Activated CD4-positive, CD25-positive, alpha-beta regulatory T cell treated with anti-CD3 and anti-CD28 coated beads, Interleukin-2, amount 50 U/mL, for 16 hours (primary cell): ENCODE measurements around the gene APBA2.

Experiments used
- DNase-seq: peaks from one replicate; pipeline ENCODE4 v3.0.0-alpha.2; 2020; ENCODE audit warnings: low read depth, low spot score

The APBA2 gene

DNA sequence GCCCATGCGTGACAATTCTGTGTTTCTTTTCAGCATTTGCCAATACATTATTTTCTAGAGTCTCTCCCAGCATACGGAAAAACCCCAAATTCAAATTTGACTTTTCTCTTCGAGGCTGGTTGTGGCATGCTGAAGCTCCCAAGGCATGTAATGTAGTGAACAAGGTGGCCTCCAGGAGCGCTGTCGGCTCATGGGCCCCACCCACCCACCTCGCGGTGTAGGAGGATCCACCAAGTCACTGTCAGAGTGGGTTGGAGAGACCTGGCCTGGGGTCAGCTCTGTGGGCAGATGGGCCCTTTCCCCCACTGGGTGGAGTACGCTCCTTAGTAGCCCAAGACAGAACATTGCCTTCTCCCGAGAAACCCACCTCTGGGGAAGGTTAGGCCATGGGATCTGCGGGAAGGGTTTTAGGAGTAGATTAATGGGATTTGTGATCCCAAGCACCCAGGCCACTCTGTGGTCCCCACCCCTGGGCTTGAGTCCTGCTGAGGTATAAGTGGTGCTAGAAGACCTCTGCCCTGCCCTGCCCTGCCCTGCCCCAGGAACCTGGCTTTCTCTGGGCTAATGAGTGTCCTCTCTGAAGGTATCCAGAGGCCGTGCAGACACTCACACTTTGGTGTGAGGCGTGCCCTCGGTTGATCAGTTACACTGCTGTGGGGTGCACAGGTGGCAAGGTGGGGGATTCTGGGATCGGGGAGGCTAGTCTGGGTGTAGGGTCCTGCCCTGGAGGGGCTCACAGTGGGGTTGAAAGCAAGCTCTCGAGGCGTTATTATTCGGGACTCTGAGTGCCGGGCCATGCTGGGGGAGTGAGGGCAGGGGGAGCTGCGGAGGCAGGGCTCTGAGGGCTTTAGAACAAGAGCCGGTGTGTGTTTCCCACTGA lies 97.9 kb downstream of the APBA2 start:
- DNase-seq: no peak

DNA sequence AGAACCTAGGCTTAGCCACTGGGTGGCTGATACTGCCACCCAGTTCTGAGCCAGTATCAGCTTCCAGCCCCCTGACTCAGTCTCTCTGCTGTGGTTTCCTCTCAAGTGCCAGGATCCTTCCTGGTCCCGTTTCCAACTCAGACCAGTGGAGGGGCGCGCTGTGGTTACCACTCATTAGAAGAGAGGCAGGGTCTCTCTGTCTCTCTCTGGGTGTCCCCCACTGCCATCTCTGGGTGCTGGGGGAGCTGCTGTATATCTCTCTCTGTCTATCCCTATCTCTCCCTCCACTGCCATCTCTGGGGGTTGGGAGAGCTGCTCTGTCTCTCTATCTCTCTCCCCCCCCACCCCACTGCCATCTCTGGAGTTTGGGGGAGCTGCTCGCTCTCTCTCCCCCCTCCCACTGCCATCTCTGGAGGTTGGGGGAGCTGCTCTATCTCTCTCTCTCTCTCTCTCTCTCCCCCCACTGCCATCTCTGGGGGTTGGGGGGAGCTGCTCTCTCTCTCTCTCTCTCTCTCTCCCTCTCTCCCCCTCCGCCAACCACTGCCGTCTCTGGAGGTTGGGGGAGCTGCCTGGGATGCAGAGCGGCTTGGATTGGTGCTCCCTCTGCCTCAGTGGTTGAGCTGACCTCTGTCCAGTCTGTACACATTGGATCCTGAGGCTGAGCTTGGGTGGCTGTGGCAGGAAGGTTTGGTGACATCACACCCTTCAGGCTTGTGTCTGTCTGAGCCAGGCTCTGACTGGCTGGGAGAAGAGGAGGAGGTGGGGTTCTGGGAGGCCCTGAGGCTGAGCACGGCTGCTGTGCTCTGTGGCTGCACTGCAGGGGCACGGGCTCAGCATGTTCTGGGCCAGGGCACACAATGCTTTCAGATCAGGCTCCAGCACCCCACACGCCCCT lies 98.9 kb downstream of the APBA2 start:
- DNase-seq: no peak

DNA sequence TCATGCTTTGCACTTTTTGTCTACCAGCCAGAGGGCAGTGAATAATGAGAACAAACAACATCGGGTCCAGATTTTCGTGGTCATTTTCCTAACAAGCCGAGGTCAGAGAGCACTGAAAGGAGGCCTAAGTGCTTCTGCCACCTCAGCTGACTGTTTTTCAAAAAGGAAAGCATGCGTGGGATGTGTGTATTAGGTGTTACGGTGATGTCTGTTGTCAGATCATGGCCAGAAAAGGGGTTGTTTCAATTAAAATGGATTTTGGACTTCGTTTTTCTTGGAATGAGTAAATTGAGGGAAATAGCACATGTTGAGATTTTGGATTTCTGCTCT lies 99.5 kb downstream of the APBA2 start:
- no peak for DNase-seq

- DNase-seq: no peak
Observed at GRCh38 chr15:28985691-28986090, 99.9 kb downstream of the APBA2 start.

DNA sequence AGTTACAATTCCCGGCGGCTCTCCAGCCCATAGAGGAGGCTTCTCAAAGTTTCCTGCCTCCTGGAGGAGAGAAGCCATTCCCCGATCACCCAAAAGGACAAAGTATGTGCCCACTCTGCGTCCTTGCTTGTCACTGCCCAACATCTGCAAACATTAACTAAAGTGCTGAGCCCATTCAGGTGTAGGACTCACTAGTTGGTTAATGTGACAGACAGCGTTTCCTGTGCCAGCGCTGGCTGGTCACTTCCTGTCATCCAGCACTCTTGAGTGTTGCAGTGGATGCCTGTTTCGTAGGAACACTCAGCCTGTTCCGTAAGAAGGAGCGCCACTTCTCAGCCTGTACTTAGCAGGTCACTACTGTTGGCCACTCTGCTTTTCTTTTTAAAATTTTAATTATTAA lies 100.3 kb downstream of the APBA2 start:
- no peak for DNase-seq

- DNase-seq: no peak
Observed at GRCh38 chr15:28986726-28987125, 101.0 kb downstream of the APBA2 start.

DNA sequence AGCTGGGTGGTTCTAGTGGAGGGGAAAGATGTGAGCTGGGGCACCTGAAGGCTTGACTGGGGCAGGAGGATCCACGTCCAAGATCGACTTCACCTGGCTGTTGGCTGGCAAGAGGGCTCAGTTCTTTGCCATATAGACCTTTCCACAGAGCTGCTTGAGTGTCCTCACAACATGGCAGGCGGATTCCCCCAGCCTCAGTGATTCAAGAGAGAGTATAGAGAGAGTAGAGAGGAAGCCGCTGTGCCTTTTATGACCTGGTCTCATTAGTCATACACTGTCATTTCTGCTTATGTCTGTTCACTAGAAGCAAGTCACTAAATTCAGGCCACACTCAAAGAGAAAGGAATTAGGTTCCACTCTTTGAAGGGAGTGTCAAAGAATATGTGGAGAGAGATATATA lies 101.6 kb downstream of the APBA2 start:
- no peak for DNase-seq

DNA sequence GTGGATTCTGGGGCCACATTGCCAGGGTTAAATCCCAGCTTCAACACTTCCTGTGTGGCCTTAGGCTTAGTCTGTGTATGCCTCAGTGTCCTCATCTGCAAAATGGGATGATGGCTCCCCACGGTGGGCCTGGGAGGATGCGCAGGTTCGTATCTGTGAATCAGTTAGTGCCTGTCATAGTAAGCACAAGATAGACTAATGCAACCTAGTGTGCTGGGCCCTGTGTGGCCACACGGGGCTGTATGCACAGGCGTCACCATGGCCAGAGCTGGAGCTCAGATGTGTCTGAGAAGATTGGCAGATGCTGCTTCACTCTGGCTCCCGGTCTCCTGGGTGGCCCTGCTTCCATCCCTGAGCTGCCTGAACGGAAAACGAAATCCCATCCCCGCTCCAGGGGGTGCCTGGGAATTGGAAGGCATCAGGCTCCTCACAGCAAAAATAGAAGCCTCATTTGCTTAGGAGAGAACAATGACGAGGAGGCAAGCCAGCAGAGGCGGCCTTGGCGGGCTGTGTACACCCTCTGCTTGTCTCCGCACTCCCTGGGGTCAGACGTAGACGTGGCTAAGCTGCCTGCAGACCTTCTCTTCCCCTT lies 103.6 kb downstream of the APBA2 start:
- DNase-seq: no peak

GRCh38 chr15:28989896-28990295 lies 104.1 kb downstream of the APBA2 start:
- DNase-seq: no peak

DNA sequence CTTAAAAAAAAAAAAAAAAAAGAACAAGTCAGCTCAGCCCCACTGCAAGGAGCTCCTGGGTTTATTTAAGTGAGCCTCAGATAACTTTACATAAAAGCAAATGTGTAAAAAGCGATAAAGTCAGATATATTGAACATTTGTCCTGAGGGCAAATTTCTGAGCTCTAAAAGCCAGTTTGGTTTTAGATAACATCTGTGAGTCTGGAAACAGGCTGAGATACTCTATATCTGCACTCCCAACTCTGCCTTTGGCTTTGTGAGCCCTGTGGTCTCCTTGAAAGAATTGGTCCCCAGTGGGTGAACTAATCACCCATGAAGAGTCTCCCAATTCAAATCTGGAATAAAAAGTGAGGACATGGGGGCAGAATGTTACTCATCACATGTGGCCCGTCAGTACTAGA lies 104.6 kb downstream of the APBA2 start:
- no peak for DNase-seq

DNA sequence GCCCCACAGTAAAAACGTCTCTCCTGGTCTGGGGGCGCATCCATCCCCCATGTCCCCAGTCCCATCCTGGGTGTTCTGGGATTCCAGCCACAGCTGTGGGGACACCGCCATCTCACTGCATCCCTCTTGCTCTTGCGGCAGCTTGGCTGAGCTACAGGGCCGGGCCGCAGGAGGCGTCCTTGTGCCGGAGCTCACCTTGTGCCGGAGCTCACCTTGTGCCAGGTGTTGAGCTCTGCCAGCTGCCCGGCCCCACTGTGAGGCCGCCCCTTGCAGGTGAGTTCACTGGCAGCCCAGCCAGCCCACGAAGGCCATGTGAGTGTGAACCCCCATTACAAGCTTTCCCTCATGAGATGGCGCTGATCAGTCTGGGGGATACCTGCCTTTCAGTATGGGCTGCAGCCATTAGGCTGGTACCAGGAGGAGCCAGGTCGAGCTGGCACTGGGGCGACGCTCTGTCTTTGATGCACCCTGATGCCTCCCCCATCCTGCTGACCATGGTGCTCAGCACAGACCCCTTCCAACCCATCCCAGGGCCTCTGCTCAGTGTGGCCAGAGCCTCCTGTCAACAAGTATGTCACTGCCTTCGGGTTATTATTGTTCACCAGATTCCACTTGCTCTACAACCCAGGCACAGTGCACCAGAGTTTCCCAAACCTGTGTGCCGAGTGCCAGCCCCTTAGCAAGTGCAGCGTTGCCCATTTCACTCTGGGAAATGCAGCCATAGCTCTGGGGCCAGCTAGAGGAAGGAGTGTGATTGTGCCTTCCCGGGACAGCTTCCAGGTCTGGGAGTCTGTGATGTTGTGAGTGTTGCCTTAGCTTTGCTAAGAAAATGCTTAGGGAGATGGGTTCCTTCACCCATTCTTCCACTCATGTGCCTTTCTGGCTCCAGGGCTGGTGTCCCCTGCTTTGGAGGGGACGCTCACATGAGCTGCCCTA lies 105.7 kb downstream of the APBA2 start:
- no peak for DNase-seq

DNA sequence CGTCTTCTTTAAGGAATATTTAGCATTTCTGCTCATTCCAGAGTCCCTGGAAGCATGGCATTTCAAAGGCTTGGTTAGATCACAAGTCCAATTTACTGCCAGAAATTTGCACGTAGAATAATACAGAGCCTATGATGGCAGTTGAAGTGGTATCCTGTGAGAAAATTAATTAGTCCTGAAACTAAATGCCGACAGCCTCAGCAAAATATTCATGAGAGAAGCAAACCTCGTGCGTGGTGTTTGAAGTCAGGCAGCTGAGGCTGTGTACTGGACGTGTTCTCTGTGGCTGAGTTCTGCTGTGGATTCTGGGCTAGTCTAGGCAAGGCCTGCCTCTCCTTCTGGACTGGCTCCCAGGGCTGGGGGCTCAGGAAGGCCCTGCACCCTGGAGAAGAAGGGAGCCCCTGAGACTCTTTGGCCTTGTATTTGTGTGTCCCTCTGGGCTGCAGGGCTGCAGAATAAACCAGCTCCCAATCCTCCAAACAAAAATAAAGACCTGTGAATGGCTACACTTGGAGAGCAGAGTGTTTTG lies 106.6 kb downstream of the APBA2 start:
- no peak for DNase-seq

GRCh38 chr15:28993051-28993719 lies 107.4 kb downstream of the APBA2 start:
- no peak for DNase-seq

- no peak for DNase-seq
Observed at GRCh38 chr15:28993720-28994053, 107.9 kb downstream of the APBA2 start.

- no peak for DNase-seq
Observed at GRCh38 chr15:28994142-28994830, 108.5 kb downstream of the APBA2 start.

DNA sequence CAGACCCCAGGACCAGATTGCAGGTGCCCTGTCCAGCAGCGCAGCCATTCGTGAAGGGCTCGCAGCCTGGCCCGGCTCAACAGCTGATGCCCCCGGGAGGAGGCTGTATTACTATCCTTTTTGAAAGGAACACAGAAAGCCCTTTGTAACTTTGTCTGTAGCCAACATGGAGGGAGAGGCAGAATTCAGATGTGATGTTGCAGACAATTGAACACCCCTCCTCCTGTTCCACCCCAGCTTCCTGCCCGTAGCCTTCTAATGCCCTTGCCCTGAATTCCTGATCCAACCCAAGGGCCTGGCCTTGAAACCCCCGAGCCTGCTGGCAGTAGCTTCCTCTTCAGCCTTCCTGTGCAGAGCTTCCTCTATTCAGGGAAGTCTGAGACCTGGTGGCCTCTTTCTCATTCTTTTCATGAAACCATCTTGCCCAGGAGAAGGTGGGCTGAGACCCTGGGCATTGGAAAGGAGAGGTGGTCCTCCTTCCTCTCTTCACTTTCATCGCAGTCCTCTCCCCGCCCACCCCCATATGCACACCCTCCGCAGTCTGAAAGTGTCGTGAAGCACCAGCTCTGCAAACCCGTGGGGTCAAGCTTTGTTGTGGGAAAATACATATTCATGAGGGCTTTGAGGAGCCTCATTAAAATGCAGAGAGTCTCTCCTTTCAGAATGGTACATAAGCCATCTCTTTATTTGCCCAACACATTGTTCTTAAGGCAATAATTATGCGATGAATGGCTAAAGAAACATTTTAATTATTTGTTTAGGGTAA lies 109.2 kb downstream of the APBA2 start:
- no peak for DNase-seq

DNA sequence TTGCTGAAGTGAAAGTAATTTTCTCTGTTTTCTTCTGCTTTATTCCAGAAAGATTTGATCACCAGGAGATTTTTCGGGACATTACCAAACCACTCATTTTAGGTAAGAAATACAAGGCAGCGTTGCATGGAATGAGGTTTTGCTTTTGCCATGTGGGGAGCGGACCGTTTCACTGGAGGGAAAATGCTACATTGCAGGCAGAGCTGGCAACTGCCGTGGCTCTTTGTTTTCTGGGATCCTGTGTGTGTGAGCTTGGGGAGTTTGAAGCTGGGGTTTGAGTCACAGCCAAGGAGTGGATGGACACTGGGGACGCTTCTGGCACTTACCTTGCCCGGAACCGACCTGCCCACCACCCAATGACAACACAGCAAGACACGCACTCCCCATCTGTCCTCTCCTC lies 109.9 kb downstream of the APBA2 start:
- DNase-seq: no peak

DNA sequence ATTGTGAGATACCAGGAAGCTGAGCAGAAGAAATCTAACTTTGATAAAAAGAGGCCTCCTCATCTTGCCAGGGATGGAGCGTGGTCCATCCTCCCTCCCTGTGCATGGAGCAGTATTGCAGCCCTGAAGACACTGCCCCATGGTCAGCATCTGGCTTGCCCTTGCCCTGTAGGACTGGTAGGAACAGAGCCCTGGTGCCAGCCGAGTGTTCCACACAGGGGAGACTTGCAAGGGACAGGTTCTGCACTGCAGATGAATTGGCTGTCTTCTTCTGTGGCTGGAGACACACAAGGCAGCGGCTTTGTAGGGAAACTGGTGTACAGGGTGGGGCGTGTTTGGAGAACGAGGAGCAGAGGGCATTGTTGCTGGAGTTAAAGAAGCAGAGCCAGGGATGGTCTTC lies 110.5 kb downstream of the APBA2 start:
- DNase-seq: no peak

- DNase-seq: no peak
Observed at GRCh38 chr15:28996953-28997352, 111.2 kb downstream of the APBA2 start.
